HG03135 (cell line): ENCODE results near the gene UGT1A7.
"Not testable (repeated sequence)": the region's sequence is repeated elsewhere in the genome, so short reads cannot be mapped to it uniquely, and the experiment has no call there.

ENCODE experiments used
- ATAC-seq: cut with Tn5 transposase; IDR thresholded peaks from one replicate; pipeline ENCODE4 v1.9.1; 2021; ENCODE audit warnings: mild to moderate bottlenecking, moderate library complexity; ENCODE audit not compliant: unreplicated experiment

The UGT1A7 gene

DNA sequence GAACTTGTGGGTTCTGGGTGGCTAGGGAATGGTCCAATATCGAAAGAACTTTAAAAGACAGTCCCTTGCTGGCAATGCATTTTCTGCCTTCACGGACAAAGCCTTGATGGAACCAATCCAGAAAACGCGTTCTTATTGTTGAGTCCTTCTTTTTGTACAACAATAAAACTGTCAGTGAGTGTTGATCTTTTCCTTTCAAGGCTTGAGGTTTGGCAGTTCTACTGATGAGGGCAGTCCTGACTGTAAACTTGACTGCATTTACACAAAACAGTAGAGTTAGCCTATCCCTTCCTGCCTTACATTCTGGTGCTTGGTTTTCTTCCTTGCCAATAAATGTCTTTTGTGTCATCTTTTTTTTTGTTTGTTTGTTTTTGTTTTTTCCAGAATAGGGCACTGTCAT lies 2.5 kb upstream of the UGT1A7 start:
- ATAC-seq, result no peak

DNA sequence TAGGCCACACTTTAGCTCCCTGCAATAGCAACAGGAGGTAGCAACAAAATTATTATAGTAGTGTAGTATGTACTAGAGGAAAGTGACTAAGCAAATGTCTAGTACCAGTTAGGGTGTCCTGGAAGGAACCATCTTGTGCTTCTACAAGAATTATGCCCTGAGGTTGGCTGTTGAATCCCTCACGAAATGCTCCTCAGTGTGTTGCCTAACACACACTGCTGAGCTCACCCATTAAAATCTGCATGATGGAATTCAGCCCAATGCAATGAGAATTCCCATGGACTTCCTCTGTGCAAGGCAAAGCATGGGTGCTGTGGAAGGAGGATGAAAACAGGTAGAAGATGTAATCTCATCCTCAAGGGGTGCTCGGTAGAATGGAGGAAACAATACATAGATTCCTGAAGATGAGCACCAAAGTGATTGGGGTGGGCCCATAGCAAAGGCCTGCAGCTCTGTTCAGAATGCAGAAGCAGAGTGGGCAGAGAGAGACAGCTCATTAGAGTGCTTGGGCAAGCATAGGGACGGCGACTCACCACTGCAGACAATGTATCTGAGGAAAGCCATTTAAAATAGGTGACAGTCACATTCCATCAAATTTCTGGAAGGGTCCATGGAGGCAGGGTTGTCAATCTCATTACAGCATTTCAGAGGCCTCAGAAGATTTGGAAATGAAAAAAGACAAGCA lies 1.2 kb upstream of the UGT1A7 start:
- ATAC-seq, result no peak

DNA sequence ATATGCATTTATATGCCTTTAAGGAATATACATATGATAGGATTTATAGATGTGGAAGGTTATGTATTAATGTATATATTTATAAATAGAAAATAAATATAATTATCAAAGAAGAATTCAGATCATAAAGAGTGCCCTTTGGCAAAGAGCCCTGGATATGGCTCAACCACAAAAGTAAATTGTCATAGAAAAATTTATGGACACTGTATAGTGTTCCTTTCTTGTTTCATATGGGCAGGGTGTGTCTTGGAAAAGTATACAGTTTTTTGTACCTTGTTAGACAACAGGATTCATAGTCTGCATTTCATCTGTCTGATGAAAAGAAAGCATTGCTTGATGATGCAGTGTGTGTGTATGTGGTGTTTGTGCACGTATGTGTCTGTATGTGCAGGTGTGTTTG lies 2.9 kb downstream of the UGT1A7 start:
- ATAC-seq, result no peak

DNA sequence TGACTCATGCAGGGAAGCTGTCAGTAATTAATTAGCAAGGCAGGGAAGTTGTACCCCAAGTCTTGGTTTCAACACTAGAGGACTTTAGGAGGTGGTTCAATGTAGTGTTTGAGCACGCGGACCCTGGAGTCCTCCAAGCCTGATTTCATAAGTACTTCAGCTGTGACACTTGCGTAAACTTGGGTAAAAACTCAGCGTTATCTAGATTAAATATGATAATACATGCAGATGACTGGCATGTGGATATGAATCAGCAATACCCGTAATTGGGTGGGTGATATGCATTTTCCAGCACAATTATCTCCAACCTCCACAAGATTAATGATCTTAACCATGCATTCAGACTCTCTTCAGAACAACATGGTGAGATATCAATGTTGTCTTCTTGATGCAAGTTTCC lies 5.2 kb downstream of the UGT1A7 start:
- ATAC-seq, result no peak

DNA sequence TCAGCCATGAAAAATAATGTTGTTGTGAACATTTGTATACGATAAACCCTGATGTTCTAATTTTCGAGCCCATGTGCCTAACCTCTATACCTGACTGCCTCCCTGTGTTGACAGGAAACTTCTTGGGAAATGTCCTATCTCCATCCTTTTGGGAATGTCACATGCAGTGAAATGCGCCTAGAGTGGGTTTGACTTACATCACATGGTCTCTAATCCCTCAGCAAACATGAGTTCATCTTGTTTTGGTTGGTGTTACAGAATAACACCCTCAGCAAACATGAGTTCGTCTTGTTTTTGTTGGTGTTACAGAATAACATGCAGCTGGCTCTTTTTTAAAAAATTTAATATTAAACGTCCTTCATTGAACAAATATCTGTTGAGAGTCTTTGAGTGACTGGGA lies 6.6 kb downstream of the UGT1A7 start:
- no peak for ATAC-seq

DNA sequence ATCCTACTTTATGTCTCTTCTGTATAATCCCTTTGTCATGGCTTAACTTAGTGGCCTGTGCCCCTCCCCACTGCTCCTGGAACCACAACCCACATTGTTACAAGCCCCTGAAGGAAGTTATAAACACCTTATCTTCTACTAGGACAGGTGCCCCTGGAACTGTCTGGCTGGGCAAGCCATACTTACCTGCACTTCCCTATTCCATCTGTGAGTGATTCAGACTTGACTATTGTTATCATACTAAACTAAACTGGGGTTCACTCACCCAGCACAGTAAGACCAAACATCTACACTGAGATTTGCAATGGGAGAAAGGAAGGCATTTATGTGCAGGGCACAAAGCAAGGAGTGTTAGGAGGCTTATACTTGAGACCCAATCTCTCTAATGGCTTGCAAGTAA lies 7.3 kb downstream of the UGT1A7 start:
- ATAC-seq, result no peak

DNA sequence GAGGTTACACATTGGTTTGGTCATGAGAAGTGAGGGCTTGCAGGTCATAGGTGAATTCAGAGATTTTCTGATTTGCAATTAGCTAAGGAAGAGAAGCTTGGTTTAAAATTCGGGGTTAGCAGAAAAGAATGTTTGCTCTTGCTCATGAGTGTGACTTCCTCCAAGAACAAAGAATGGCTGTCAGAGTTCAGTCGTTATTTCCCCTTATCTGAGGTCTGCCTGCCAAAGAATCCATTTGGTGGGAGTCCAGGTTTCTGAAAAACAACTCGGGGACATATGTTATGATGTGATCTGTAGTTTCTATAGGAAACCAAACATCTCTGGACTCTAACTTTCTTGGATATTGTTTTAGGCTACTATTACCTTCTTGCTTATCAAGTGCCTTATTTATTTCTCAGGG lies 7.8 kb downstream of the UGT1A7 start:
- ATAC-seq, result no peak

DNA sequence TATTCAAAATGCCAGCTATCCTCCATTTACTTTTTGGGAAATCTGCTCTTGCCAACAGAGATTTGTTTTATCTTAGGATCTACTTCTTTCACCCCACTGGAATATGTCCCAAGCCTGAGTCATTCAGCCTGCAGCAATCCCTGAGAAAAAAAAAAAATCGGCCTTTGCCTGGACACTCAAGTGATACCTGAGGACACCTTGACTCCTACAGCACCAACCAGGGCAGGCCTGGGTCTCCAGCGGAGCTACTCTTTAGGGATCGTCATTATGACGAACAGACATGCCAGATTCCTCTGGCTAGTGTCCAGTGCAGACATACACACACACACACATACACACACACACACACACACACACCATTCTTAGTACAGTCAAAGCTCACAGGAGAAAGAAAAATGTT lies 8.7 kb downstream of the UGT1A7 start:
- no peak for ATAC-seq

DNA sequence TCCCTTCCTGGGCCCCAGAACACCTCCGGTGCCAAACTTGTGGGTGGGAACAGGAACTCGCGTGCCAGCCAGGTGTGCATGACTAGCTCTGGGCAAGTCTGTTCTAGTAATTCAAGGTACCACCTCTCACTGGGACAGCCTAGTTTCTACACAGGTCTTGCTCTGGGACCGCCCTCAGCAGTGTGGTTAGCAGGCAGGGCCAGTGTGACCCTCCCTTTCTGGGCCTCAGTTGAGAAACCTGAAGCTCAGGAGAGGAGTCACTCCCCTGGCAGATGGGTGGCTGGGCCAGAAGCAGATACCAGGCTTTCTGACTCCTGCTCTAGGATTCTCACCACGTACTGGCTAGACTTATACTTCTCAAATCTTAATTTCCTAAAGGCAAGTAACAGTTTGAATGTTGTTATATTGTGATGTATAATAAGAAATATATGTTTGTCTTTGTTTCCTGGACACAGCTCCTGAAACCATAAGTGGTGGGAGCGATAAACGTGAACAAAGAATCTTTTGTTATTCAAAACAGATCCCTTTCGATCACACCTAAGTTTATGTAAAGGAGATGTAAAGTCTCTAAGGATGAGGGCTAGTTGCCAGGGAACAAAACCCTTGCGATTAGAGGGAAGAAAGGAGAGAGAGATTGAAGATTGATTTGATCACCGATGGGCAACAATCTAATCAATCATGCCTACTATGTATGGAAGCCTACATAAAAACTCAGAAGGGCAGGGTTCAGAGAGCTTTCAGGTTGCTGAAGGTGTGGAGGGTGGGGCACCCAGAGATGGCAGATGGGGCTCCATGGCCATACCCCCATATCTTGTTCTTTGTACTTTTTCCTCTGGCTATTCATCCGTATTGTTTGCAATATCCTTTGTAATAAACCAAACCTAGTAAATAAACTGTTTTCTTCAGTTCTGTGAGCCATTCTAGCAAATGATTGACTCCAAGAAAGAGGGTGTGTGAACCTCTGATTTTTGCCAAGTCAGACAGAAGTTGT lies 10.0 kb downstream of the UGT1A7 start:
- no peak for ATAC-seq

DNA sequence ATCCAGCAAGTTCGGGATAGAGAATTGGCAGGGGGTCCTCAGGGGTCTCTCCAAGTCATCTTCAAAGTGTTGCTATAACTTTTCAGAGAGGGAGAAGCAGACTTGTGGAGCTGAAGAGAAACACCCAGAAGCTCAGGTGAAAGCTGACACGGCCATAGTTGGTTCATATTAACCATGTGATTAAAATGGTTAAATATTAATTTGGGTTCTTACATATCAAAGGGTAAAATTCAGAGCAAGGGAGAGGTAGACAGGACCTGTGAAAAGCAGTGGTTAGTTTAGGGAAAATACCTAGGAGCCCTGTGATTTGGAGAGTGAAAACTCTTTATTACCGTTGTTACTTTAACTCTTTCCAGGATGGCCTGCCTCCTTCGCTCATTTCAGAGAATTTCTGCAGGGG lies 10.9 kb downstream of the UGT1A7 start, which contains the start of gene UGT1A6:
UGT1A6 (plus strand) TSS at position 243 of the 400 bp plus-strand sequence; CDS start at position 358, 115 bp downstream.
- ATAC-seq, result no peak

DNA sequence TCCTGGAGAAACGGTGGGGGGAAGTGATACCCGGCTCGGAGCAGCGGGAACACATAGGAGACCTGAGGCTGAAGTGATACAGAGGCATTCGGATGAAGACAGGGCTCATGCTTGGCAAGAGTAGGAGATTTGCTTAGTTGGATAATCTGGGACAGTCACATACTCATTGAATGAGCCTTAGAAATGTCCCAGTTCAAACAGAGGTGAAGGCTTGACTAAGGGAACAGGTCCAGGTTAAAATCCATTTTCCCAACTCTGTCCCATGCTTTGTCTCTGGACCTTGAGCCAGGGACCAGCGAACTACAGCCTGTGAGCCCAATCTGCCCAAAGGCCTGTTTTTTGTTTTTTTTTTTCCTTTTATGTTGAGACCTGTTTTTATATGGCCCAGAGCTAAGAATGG lies 12.3 kb downstream of the UGT1A7 start:
- ATAC-seq, result no peak

DNA sequence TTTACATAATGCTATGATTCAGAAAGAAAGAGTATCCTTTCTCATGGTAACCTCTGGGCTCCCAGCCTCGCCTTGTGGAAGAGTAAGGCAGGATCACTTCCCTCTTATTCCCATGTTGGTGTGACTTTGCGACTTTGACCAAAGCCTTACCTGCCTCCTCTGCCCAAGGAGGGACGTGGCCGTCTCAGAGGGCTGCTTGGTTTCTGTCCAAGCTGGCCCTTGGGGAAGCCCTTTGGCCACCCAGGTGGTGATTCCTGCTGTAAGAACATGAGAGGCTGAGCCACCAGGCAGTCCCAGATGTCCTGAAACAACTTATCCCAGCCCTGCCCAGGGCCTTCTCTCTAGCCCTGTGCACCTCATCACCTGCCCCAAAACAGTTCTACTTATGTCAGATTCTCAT lies 17.0 kb downstream of the UGT1A7 start:
- no peak for ATAC-seq

DNA sequence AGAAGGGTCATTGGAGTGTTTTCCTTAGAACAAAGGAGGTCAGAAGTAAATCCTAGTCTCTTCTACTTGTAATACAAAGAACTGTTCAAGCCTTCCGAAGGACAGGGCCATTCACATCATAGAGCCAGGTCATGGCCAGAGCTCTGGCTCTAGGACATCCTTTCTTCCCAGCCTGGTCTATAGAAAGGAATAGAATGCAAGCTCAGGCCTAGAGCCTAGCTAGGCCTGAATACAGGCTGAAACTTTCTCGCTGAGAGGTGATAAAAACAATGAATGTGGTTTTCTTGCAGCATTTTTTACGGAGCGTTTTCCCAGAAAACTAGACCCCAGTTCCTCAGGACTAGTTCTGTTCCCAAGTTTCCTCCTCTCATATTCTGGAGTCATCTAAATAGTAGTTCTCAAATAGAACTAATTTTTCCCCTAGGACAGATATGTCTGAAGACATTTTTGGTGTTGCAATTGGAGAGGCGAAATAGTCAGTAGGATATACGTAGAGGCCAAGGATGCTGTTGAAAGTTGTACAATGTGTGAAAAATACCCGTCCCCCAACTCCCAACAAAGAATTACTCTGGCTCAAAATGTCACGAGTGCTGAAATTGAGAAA lies 17.8 kb downstream of the UGT1A7 start:
- no peak for ATAC-seq

DNA sequence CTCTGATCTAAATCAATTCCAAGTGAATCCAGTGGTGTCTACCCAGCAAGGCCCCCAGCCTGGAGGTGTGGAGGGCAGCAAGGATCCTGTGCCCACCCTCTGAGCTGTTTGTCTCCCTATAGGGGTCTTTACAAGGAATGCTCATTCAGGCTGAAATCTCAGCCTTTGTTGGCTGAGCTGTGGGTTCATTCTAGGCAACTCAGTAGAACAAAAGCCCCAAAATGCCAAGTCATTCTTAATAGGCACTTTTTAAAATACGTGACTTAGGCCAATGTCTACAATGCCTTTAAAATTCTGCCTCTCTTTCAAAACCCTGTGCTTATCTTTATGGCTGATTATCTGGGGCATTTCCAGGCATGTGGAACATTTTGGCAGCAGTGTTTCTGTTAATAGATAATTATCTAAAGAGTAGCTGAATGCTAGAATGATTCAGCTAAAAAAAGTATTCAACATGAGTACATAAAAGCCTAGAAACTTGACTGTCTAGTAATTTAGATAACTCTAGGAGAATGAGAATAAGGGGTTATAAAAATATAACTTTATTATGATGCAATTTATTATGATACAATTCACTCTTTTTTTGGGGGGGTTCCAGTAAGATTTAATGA lies 18.4 kb downstream of the UGT1A7 start:
- no peak for ATAC-seq

DNA sequence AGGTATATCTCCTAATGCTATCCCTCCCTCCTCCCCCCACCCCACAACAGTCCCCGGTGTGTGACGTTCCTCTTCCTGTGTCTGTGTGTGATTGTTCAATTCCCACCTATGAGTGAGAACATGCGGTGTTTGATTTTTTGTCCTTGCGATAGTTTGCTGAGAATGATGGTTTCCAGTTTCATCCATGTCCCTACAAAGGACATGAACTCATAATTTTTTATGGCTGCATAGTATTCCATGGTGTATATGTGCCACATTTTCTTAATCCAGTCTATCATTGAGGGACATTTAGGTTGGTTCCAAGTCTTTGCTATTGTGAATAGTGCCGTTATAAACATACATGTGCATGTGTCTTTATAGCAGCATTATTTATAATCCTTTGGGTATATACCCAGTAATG lies 19.1 kb downstream of the UGT1A7 start:
- ATAC-seq, result not testable (repeated sequence)

DNA sequence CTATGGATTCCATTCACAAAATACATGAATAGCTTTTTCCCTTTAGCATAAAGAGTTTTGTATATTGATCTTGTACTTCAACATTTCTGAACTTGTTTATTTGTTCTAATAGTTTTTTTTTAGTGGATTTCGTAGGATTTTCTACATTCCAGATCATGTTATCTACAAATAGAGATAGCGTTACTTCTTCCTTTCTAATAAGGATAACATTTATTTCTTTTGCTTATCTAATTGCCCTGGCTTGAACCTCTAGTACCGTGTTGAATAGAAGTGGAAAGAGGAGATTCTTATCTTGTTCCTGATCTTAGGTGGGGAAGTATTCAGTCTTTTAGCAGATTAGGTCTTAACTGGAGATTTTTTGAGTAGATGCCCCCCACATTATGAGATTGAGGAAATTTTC lies 20.5 kb downstream of the UGT1A7 start:
- no peak for ATAC-seq

DNA sequence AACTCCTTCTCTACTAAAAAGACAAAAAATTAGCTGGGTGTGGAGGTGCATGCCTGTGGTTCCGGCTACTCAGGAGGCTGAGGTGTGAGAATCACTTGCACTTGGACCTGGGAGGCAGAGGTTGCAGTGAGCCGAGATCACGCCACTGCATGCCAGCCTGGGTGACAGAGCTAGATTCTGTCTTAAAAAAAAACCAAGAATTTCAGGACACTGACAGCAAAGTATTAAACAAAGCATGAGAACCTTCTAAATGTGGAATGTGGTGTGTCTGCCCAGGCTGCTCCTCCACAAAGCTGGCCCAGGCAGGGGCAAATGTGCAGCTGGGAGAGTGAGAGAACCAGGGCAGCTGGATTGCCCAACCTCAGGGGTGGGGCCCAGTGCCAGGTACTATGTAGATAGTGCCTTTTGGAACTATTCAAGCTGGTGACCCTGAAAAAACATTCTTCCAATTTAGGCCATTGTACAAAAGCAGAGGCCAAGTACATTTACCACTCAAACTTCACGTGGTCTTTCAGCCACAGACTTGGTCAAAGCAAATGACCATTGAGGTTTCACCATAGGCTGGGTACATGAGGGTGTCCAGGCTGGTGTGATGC lies 24.3 kb downstream of the UGT1A7 start:
- ATAC-seq, result no peak

DNA sequence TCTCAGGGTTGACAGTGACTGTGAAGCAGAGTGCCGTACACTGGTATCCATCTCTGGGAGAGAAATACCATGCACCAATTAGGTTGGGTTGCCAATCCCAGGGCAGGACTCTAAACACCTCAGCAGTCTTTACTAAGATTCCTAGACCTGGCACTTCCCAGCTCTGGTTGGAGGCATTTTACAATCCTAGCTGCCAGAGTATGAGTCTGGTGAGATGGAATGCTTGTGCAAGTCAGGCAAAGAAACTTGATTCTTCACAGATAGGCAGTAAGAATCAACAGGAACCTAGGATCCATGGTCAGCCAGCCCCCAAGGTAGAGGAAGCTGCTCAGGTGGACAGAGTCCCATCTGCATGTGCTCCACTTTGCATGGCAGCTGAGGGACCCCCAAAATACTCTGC lies 25.0 kb downstream of the UGT1A7 start:
- ATAC-seq, result no peak

DNA sequence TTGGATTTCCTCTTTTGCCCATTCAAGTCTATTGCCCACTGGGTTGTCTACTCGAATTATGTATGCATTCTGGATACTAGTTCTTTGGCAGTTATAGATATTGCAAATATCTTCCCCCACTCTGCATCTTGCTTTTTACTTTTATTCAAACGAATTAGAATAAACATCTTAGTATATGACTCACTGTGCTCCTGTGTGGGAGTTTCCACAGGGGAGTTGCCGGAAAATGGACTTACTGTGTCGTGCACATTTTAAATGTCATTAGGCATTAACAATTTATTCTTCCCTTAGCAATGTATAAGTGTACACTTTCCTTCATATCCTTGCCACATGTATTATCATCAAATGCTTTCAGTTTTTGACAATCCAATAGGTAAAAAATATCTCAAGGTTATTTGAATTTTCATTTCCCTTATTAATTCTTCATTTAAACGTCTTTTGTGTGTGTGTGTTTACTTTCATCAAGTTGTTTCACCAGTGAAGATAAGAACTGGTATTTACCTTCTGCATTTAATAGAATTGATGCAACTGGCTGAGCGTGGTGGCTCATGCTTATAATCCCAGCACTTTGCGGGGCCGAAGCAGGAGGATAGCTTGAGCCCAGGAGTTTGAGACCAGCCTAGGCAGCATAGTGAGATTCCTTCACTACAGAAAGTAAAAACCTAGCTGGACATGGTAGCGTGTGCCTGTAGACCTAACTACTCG lies 26.4 kb downstream of the UGT1A7 start:
- ATAC-seq, result no peak

DNA sequence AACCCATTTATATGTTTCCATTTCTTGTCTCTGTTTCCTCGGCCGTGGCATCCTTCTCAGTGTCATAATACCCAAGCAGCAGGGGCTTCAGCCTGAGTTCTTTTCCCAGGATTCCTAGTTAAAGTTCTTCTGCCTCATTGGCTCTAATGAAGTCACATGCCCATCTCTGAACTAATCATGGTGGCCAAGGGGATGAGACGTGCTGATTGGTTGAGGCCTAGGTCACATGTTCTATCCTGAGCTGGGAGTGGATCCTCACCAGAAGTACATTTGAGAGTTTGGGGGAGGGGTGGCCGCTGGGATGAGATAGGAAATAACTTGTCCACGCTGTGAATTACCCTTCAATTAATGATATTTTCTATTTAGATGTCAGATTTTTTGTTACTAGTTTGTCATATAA lies 27.2 kb downstream of the UGT1A7 start:
- no peak for ATAC-seq
